Testis (tissue), 2 donors: ENCODE results near the gene COL25A1.

ENCODE experiments used
- CTCF ChIP-seq, 3 experiments: fragments of 450-650 bp in 2 of 3; fragments of 200-600 bp in 1 of 3; sonication (generic) in 1 of 3; IDR thresholded peaks; one replicate each; pipeline ENCODE4 v1.5.1; 2016 to 2019; ENCODE audit warnings: antibody characterized with exemption in 3 of 3, mild to moderate bottlenecking in 2 of 3, moderate library complexity in 1 of 3
- POLR2A ChIP-seq: fragments of 450-650 bp; IDR thresholded peaks from one replicate; pipeline ENCODE4 v1.6.1; 2017; ENCODE audit warnings: antibody characterized with exemption, mild to moderate bottlenecking, moderate library complexity

- TF ChIP-seq CTCF (IDR thresholded peaks at IDR 0.05) (no peak), POLR2A (no peak)
Measured at GRCh38 chr4:108813261-108813660, 489.2 kb downstream of the COL25A1 start.
